Endothelial cell (in vitro differentiated cells): ENCODE results near the gene GTF2H1. TPM values are rescaled to one million over a fixed set of nuclear protein-coding genes. Genes with fewer than 3 reads are reported as not detected.
"Not testable (repeated sequence)": the region's sequence is repeated elsewhere in the genome, so short reads cannot be mapped to it uniquely, and the experiment has no call there.

Source experiments
- DNase-seq: peaks from one replicate; pipeline ENCODE4 v3.0.0; 2021; ENCODE audit warnings: low spot score
- H3K27ac Mint-ChIP-seq: one replicate; pipeline ENCODE4 v1.8.0; 2021; ENCODE audit warnings: mixed read lengths, inconsistent platforms; ENCODE audit not compliant: unreplicated experiment
- H3K27me3 Mint-ChIP-seq: one replicate; pipeline ENCODE4 v1.8.0; 2021; ENCODE audit warnings: mild to moderate bottlenecking, moderate library complexity, mixed read lengths, inconsistent platforms; ENCODE audit not compliant: unreplicated experiment
- H3K36me3 Mint-ChIP-seq: one replicate; pipeline ENCODE4 v1.8.0; 2021; ENCODE audit warnings: mild to moderate bottlenecking, low read depth, mixed read lengths, inconsistent platforms; ENCODE audit not compliant: unreplicated experiment
- H3K4me1 Mint-ChIP-seq: one replicate; pipeline ENCODE4 v1.8.0; 2021; ENCODE audit warnings: mild to moderate bottlenecking, mixed read lengths, inconsistent platforms; ENCODE audit not compliant: unreplicated experiment
- H3K4me3 Mint-ChIP-seq: one replicate; pipeline ENCODE4 v1.8.0; 2021; ENCODE audit warnings: mild to moderate bottlenecking, mixed read lengths, inconsistent platforms; ENCODE audit not compliant: unreplicated experiment
- H3K9me3 Mint-ChIP-seq: one replicate; pipeline ENCODE4 v1.8.0; 2021; ENCODE audit warnings: mixed read lengths, inconsistent platforms; ENCODE audit not compliant: unreplicated experiment
- total RNA-seq: library from RNA; stranded (reverse); fragmentation: NEBNext Ultra II Directional; extraction: Animal tissue kit (Norgen Biotek cat#: 25700); gene quantifications from one replicate; pipeline ENCODE4 v1.2.1, GENCODE V29; 2021; ENCODE audit not compliant: unreplicated experiment
- TF ChIP-seq, protein P1 (sequence below): fragments of 200-600 bp; sonication (generic); IDR thresholded peaks from one replicate; pipeline ENCODE4 v1.5.0; 2021; ENCODE audit warnings: antibody characterized with exemption; ENCODE audit not compliant: unreplicated experiment

GTF2H1 gene
- total RNA-seq, 1 donor from 2014 or later: 35.9 TPM

- peak overlapping the region; percentile 100 for H3K4me3 Mint-ChIP-seq
- no peaks in the 10 kb centered on the region for H3K9me3 Mint-ChIP-seq
- TF ChIP-seq, protein P1, sequence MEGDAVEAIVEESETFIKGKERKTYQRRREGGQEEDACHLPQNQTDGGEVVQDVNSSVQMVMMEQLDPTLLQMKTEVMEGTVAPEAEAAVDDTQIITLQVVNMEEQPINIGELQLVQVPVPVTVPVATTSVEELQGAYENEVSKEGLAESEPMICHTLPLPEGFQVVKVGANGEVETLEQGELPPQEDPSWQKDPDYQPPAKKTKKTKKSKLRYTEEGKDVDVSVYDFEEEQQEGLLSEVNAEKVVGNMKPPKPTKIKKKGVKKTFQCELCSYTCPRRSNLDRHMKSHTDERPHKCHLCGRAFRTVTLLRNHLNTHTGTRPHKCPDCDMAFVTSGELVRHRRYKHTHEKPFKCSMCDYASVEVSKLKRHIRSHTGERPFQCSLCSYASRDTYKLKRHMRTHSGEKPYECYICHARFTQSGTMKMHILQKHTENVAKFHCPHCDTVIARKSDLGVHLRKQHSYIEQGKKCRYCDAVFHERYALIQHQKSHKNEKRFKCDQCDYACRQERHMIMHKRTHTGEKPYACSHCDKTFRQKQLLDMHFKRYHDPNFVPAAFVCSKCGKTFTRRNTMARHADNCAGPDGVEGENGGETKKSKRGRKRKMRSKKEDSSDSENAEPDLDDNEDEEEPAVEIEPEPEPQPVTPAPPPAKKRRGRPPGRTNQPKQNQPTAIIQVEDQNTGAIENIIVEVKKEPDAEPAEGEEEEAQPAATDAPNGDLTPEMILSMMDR: no peak
- H3K27ac Mint-ChIP-seq: peak overlapping the region; percentile 100
- H3K36me3 Mint-ChIP-seq: peaks cover 3% of the 10 kb centered on the region
- DNase-seq: no peak
- peaks cover 46% of the 10 kb centered on the region for H3K4me1 Mint-ChIP-seq
- peaks cover 8% of the 10 kb centered on the region for H3K27me3 Mint-ChIP-seq
Observed at GRCh38 chr11:18322818-18323570, 627 bp downstream of the GTF2H1 start.

DNA sequence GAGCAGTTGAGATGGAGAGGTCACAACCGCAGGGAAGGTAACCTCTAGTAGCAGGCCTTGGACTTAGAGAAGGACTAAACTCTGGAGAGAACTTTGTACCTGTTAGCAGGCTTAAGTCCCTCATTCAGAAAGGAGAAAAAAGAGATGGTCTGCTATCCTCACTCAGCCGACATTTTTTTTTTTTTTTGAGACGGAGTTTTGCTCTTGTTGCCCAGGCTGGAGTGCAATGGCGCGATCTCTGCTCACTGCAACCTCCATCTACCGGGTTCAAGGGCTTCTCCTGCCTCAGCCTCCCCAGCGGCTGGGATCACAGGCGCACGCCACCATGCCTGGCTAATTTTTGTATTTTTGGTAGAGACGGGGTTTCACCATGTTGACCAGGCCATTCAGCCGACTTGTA lies 1.5 kb downstream of the GTF2H1 start:
- not testable (repeated sequence) for DNase-seq, H3K36me3 Mint-ChIP-seq, H3K27me3 Mint-ChIP-seq, H3K9me3 Mint-ChIP-seq
- Mint-ChIP-seq H3K4me3 (peak overlapping the region; percentile 100), H3K4me1 (peaks cover 46% of the 10 kb centered on the region), H3K27ac (peak overlapping the region; percentile 100)

DNA sequence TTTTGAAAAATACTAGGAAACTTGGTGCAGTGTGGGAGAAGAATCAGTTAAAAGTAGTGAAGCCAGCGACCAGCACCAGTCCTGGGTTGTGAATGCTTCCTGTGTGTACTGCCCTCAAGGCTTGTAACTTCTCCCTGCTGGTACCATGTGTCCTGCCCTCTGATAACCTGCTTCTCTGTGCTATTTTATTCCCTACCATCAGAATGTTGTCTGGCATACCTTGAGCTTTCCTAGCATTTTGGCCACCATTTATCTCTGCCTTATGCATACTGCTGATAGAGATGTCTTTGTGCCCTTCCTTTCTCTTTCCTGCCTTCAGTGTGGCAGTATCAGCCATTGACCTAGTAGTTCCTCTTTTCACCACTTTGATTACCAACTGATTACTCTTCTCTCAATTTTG lies 2.0 kb downstream of the GTF2H1 start:
- DNase-seq: no peak
- TF ChIP-seq, protein P1: no peak
- peak overlapping the region; percentile 1 for H3K27ac Mint-ChIP-seq
- peak overlapping the region; percentile 34 for H3K4me3 Mint-ChIP-seq
- H3K4me1 Mint-ChIP-seq: peaks cover 45% of the 10 kb centered on the region
- peaks cover 5% of the 10 kb centered on the region for H3K36me3 Mint-ChIP-seq
- no peaks in the 10 kb centered on the region for H3K9me3 Mint-ChIP-seq
- H3K27me3 Mint-ChIP-seq: peaks cover 8% of the 10 kb centered on the region

- Mint-ChIP-seq H3K36me3 (peaks cover 15% of the 10 kb centered on the region), H3K4me1 (peaks cover 13% of the 10 kb centered on the region), H3K27me3 (no peaks in the 10 kb centered on the region), H3K9me3 (no peaks in the 10 kb centered on the region), H3K27ac (peak overlapping the region; percentile 5), H3K4me3 (no peak overlapping the region)
- TF ChIP-seq, protein P1: no peak
- DNase-seq: no peak
Observed at GRCh38 chr11:18329196-18329870, 7.0 kb downstream of the GTF2H1 start.

GRCh38 chr11:18330921-18331320 lies 8.6 kb downstream of the GTF2H1 start:
- DNase-seq: no peak
- H3K4me1 Mint-ChIP-seq: peaks cover 4% of the 10 kb centered on the region
- TF ChIP-seq, protein P1: no peak
- H3K9me3 Mint-ChIP-seq: no peaks in the 10 kb centered on the region
- H3K27me3 Mint-ChIP-seq: no peaks in the 10 kb centered on the region
- peaks cover 29% of the 10 kb centered on the region for H3K36me3 Mint-ChIP-seq
- H3K27ac Mint-ChIP-seq: no peak overlapping the region
- H3K4me3 Mint-ChIP-seq: no peak overlapping the region
